ENCODE measurements around the gene ITGB7. TPM values are rescaled to one million over a fixed set of nuclear protein-coding genes. Genes with fewer than 3 reads are reported as not detected.
A peak's percentile ranks its signal among the peaks of the same experiment; 100 is the strongest.

Gene ITGB7
- total RNA-seq, 4 donors from 2014 or later, result 2.0 to 3.8 (median 2.4) TPM; not detected in 1

- H3K4me1 ChIP-seq, result peaks cover 8 to 25% of the 10 kb centered on the region in 2 donors
- no peak for DNase-seq
- H3K36me3 ChIP-seq, result no peaks in the 10 kb centered on the region
- no peak overlapping the region for H3K4me3 ChIP-seq
- TF ChIP-seq POLR2A (IDR thresholded peaks at IDR 0.05), result no peak
- TF ChIP-seq CTCF (IDR thresholded peaks at IDR 0.05), result peak in 1 of 4 experiments; percentile 18
- H3K27ac ChIP-seq, result peak overlapping the region; percentile 99
- no peaks in the 10 kb centered on the region for H3K27me3 ChIP-seq
- no peaks in the 10 kb centered on the region for H3K9me3 ChIP-seq
- intact Hi-C loops (cut with DNase I; ENCODE audit: low total_unique reads), result no loop called here
Observed at GRCh38 chr12:53224061-53224896, 17.2 kb upstream of the ITGB7 start.

GRCh38 chr12:53223389-53224060 lies 16.5 kb upstream of the ITGB7 start:
- no peaks in the 10 kb centered on the region for H3K27me3 ChIP-seq
- peak in 1 of 2 donors; percentile 69 for DNase-seq
- TF ChIP-seq POLR2A (IDR thresholded peaks at IDR 0.05), result no peak
- no peak for TF ChIP-seq CTCF (IDR thresholded peaks at IDR 0.05)
- no peaks in the 10 kb centered on the region for H3K36me3 ChIP-seq
- H3K4me3 ChIP-seq, result no peak overlapping the region
- intact Hi-C loops (cut with DNase I; ENCODE audit: low total_unique reads), result no loop called here
- H3K4me1 ChIP-seq, result peaks cover 8 to 25% of the 10 kb centered on the region in 2 donors
- no peaks in the 10 kb centered on the region for H3K9me3 ChIP-seq
- peak overlapping the region; percentile 99 for H3K27ac ChIP-seq

- intact Hi-C loops (cut with DNase I; ENCODE audit: low total_unique reads), result no loop called here
- DNase-seq, result no peak
Observed at GRCh38 chr12:53222806-53223261, 15.8 kb upstream of the ITGB7 start.

GRCh38 chr12:53222170-53222721 lies 15.2 kb upstream of the ITGB7 start:
- Histone ChIP-seq H3K36me3 (no peaks in the 10 kb centered on the region), H3K4me3 (peak overlapping the region; percentile 73 to 78), H3K9me3 (no peaks in the 10 kb centered on the region), H3K27me3 (no peaks in the 10 kb centered on the region), H3K27ac (peak overlapping the region; percentile 99), H3K4me1 (peaks cover 8 to 34% of the 10 kb centered on the region in 2 donors)
- intact Hi-C loops (cut with DNase I; ENCODE audit: low total_unique reads), result no loop called here
- DNase-seq, result no peak
- no peak for TF ChIP-seq CTCF (IDR thresholded peaks at IDR 0.05)
- no peak for TF ChIP-seq POLR2A (IDR thresholded peaks at IDR 0.05)

More at GRCh38 chr12:53222806-53223261, 15.8 kb upstream of the ITGB7 start:
- Histone ChIP-seq H3K9me3 (no peaks in the 10 kb centered on the region), H3K4me3 (no peak overlapping the region), H3K4me1 (peaks cover 8 to 28% of the 10 kb centered on the region in 2 donors), H3K27me3 (no peaks in the 10 kb centered on the region), H3K36me3 (no peaks in the 10 kb centered on the region), H3K27ac (peak overlapping the region; percentile 99)
- no peak for TF ChIP-seq POLR2A (IDR thresholded peaks at IDR 0.05)
- no peak for TF ChIP-seq CTCF (IDR thresholded peaks at IDR 0.05)
